ENCODE results near the gene CELSR1. TPM values are rescaled to one million over a fixed set of nuclear protein-coding genes. Genes with fewer than 3 reads are reported as not detected.

CELSR1 gene
- total and polyA plus RNA-seq, 7 donors = 0.23 to 5.0 (median 0.82) TPM

DNA sequence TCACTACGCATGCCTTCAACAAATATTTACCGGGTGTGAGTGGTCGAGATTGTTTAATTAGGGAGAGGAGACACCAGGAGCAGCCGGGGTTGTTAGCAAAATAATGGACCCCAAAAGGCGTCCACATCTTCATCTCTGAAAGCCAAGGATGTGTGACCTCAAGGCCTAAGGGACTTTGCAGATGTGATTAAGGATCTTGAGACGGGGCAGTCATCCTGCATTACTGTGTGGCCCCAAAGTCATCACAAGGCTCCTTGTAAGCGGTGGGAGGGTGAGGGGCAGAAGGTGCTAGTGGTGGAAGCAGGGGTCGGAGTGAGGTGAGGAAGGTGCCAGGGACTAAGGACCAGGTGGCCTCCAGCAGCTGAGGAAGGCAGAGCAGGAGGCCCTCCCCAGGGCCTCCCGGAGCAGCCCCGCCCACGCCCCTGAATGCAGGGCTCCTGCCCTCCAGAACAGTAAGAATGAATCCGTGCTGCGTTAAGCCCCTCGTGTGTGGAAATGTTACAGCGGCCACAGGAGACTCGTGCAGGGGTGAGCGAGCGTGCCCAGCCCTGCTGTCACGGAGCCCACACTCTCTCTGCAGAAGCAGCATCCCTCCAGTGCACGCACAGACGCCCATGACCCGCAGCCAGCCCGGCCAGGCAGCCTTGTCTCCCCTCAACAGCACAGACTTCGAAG, 83.5 kb downstream of the CELSR1 start:
- 81 to 82% methylated on average over 24 of the region's 24 CpGs for WGBS, 2 donors
- no peaks in the 10 kb centered on the region for H3K4me1 ChIP-seq
- DNase-seq = no peak

GRCh38 chr22:46453006-46453828, 84.2 kb downstream of the CELSR1 start:
- DNase-seq = no peak
- H3K9me3 ChIP-seq = no peaks in the 10 kb centered on the region
- H3K27me3 ChIP-seq = peaks cover 0 to 15% (median 6%) of the 10 kb centered on the region in 3 donors
- TF ChIP-seq POLR2A (IDR thresholded peaks at IDR 0.05) = no peak
- no peak for TF ChIP-seq CTCF (IDR thresholded peaks at IDR 0.05)
- no peak for TF ChIP-seq POLR2AphosphoS5 (IDR thresholded peaks at IDR 0.05)
- no peak for TF ChIP-seq EP300 (IDR thresholded peaks at IDR 0.05)
- no peak overlapping the region for H3K27ac ChIP-seq
- 63 to 83% methylated on average over 31 of the region's 31 CpGs for WGBS, 2 donors
- H3K4me1 ChIP-seq = no peaks in the 10 kb centered on the region
- no peak overlapping the region for H3K4me3 ChIP-seq
- intact Hi-C loops (cut with DNase I) = no loop called here
- H3K36me3 ChIP-seq = no peaks in the 10 kb centered on the region

More for the DNA sequence above, 83.5 kb downstream of the CELSR1 start:
- TF ChIP-seq CTCF (IDR thresholded peaks at IDR 0.05) = no peak
- no peak for TF ChIP-seq POLR2AphosphoS5 (IDR thresholded peaks at IDR 0.05)
- TF ChIP-seq EP300 (IDR thresholded peaks at IDR 0.05) = no peak
- TF ChIP-seq POLR2A (IDR thresholded peaks at IDR 0.05) = no peak
- Histone ChIP-seq H3K9me3 (no peaks in the 10 kb centered on the region), H3K4me3 (no peak overlapping the region), H3K27ac (no peak overlapping the region), H3K36me3 (no peaks in the 10 kb centered on the region), H3K27me3 (peaks cover 0 to 15% (median 6%) of the 10 kb centered on the region in 3 donors)
- intact Hi-C loops (cut with DNase I) = no loop called here

DNA sequence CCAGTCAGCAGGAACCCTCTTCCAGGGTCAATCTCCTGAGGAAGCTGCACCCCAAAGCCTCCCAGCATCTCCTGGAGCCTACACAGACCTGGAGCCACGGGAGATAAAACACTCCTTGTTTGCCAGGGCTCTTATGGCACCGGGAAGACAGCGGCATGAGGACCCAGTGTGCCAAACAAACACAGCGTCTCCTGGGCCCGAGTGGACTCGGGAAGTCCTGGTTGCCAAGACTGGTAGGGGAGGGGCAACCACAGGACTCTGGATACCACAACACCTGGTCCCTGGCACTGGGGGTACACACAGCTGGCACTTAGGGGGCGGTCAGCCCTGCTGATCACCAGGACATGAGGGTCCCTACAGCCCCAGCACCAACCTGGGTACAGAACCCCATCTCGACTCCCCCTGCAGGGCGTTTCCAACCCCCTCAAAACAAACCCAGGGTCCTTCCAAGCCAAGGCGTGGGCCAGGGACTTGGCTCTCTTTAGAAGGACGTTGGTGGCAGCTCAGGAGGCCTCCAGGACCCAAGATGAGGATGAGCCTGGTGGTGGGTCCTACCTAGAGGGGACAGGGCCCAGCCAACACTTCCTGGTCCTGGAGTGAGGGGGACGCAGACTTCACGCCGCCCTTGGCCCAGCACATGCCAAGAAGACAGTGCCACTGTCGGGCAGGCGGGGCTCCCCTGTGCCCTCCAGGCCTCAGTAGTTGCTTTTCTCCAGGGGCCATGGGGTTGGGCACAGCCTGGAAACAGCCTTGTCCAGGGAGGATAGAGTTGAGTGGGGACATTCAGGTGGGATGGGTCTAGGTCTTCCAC, 85.0 kb downstream of the CELSR1 start:
- no peaks in the 10 kb centered on the region for H3K4me1 ChIP-seq
- H3K27me3 ChIP-seq = peaks cover 0 to 15% (median 6%) of the 10 kb centered on the region in 3 donors
- H3K9me3 ChIP-seq = no peaks in the 10 kb centered on the region
- intact Hi-C loops (cut with DNase I) = no loop called here
- no peaks in the 10 kb centered on the region for H3K36me3 ChIP-seq
- H3K4me3 ChIP-seq = no peak overlapping the region
- no peak for DNase-seq
- TF ChIP-seq EP300 (IDR thresholded peaks at IDR 0.05) = no peak
- WGBS, 2 donors = 88 to 91% methylated on average over 16 of the region's 16 CpGs
- no peak overlapping the region for H3K27ac ChIP-seq

GRCh38 chr22:46451741-46452140, 85.7 kb downstream of the CELSR1 start:
- Histone ChIP-seq H3K4me1 (no peaks in the 10 kb centered on the region), H3K27me3 (peaks cover 0 to 15% (median 6%) of the 10 kb centered on the region in 3 donors), H3K27ac (no peak overlapping the region), H3K36me3 (no peaks in the 10 kb centered on the region), H3K4me3 (no peak overlapping the region), H3K9me3 (no peaks in the 10 kb centered on the region)
- 95 to 96% methylated on average over 12 of the region's 12 CpGs for WGBS, 2 donors
- TF ChIP-seq POLR2AphosphoS5 (IDR thresholded peaks at IDR 0.05) (no peak), CTCF (IDR thresholded peaks at IDR 0.05) (no peak), EP300 (IDR thresholded peaks at IDR 0.05) (no peak), POLR2A (IDR thresholded peaks at IDR 0.05) (no peak)
- DNase-seq = no peak
- intact Hi-C loops (cut with DNase I) = no loop called here

Measured in sigmoid colon (tissue), 7 donors.